OCI-LY7 (cell line): ENCODE measurements around the gene CYP2A7. TPM values are rescaled to one million over a fixed set of nuclear protein-coding genes. Genes with fewer than 3 reads are reported as not detected.

Experiments used
- total RNA-seq, 2 experiments: library from RNA; depleted of rRNA in 1 of 2; stranded (reverse); fragments of >200 nt in 1 of 2; shearing (Covaris generic) in 1 of 2; gene quantifications; 2 replicates each; pipeline ENCODE4 v1.2.3, GENCODE V29; 2014 to 2022

Gene CYP2A7
- total RNA-seq, 2 experiments from 2014 or later = not detected

Other genes with a start within 250 kb of the CYP2A7 start
- 4.1 and 4.9 TPM in 2 replicates for gene NUMBL, start 191.6 kb downstream of the CYP2A7 start, total RNA-seq (2014; rRNA removed; shearing (Covaris generic))
- 7.1 and 8.9 TPM in 2 replicates for gene NUMBL, start 191.6 kb downstream of the CYP2A7 start, total RNA-seq (2022)
- 34.9 and 39.3 TPM in 2 replicates for gene COQ8B, start 165.3 kb downstream of the CYP2A7 start, total RNA-seq (2014; rRNA removed; shearing (Covaris generic))
- gene COQ8B, start 165.3 kb downstream of the CYP2A7 start, total RNA-seq (2022) = 32.5 and 34.6 TPM in 2 replicates
- 4.0 and 6.5 TPM in 2 replicates for gene ITPKC, start 165.1 kb downstream of the CYP2A7 start, total RNA-seq (2014; rRNA removed; shearing (Covaris generic))
- gene ITPKC, start 165.1 kb downstream of the CYP2A7 start, total RNA-seq (2022) = 5.2 and 5.5 TPM in 2 replicates
- 3.3 and 5.0 TPM in 2 replicates for gene ACTMAP, start 131.8 kb downstream of the CYP2A7 start, total RNA-seq (2014; rRNA removed; shearing (Covaris generic))
- 52.1 and 54.8 TPM in 2 replicates for gene ACTMAP, start 131.8 kb downstream of the CYP2A7 start, total RNA-seq (2022)
- gene SNRPA, start 131.0 kb downstream of the CYP2A7 start, total RNA-seq (2014; rRNA removed; shearing (Covaris generic)) = 315 and 328 TPM in 2 replicates
- gene SNRPA, start 131.0 kb downstream of the CYP2A7 start, total RNA-seq (2022) = 214 and 244 TPM in 2 replicates
- not detected in 2 replicates for gene MIA, start 106.7 kb downstream of the CYP2A7 start, total RNA-seq (2014; rRNA removed; shearing (Covaris generic))
- gene MIA, start 106.7 kb downstream of the CYP2A7 start, total RNA-seq (2022) = not detected in 2 replicates
- 32.2 and 37.1 TPM in 2 replicates for gene RAB4B, start 104.0 kb downstream of the CYP2A7 start, total RNA-seq (2014; rRNA removed; shearing (Covaris generic))
- gene RAB4B, start 104.0 kb downstream of the CYP2A7 start, total RNA-seq (2022) = 51.3 and 56.3 TPM in 2 replicates
- 76.1 and 81.6 TPM in 2 replicates for gene EGLN2, start 83.0 kb downstream of the CYP2A7 start, total RNA-seq (2014; rRNA removed; shearing (Covaris generic))
- 87.9 and 90.8 TPM in 2 replicates for gene EGLN2, start 83.0 kb downstream of the CYP2A7 start, total RNA-seq (2022)
- not detected in 2 replicates for gene CYP2A6, start 31.8 kb downstream of the CYP2A7 start, total RNA-seq (2014; rRNA removed; shearing (Covaris generic))
- not detected in 2 replicates for gene CYP2A6, start 31.8 kb downstream of the CYP2A7 start, total RNA-seq (2022)
- not detected in 2 replicates for gene CYP2B6, start 109.1 kb upstream of the CYP2A7 start, total RNA-seq (2014; rRNA removed; shearing (Covaris generic))
- not detected in 2 replicates for gene CYP2B6, start 109.1 kb upstream of the CYP2A7 start, total RNA-seq (2022)
- not detected in 2 replicates for gene CYP2A13, start 206.2 kb upstream of the CYP2A7 start, total RNA-seq (2014; rRNA removed; shearing (Covaris generic))
- gene CYP2A13, start 206.2 kb upstream of the CYP2A7 start, total RNA-seq (2022) = not detected in 2 replicates
- gene CYP2F1, start 232.2 kb upstream of the CYP2A7 start, total RNA-seq (2014; rRNA removed; shearing (Covaris generic)) = not detected in 2 replicates
- not detected in 2 replicates for gene CYP2F1, start 232.2 kb upstream of the CYP2A7 start, total RNA-seq (2022)